Hematopoietic multipotent progenitor cell treated with erythropoietin and hydrocortisone succinate and interleukin-3 and kit ligand, for 15 days (in vitro differentiated cells): ENCODE data around the gene ZBTB37.
"Not testable (repeated sequence)": the region's sequence is repeated elsewhere in the genome, so short reads cannot be mapped to it uniquely, and the experiment has no call there.

ENCODE experiments used
- DNase-seq: peaks from one replicate; pipeline ENCODE4 v3.0.0-alpha.2; 2015; ENCODE audit warnings: low spot score

ZBTB37 gene, protein sequence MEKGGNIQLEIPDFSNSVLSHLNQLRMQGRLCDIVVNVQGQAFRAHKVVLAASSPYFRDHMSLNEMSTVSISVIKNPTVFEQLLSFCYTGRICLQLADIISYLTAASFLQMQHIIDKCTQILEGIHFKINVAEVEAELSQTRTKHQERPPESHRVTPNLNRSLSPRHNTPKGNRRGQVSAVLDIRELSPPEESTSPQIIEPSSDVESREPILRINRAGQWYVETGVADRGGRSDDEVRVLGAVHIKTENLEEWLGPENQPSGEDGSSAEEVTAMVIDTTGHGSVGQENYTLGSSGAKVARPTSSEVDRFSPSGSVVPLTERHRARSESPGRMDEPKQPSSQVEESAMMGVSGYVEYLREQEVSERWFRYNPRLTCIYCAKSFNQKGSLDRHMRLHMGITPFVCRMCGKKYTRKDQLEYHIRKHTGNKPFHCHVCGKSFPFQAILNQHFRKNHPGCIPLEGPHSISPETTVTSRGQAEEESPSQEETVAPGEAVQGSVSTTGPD

GRCh38 chr1:173868266-173869020 is at the start of gene ZBTB37:
Gene ZBTB37, plus strand, starts transcription at chr1:173868380. Its CDS starts 1,846 bp downstream, at chr1:173870226.
- DNase-seq = peak; percentile 70

DNA sequence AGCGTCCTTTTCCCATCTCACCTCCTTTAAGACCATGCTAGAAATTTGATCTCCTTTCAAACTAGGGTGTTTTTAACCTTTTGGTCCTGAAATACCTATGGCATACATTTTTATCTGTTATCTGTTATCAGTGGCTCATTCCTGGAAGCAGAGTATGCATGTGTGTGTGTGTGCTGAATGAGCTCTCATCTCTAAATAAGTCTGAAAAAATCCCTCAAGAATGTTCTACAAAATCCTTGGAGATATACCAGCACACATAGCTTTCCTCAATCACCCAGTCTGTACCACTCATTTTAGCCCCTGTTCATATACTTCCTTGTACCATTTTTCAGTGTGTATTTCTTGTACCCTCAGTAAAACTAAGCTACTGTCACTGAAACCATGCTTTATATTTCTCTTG is 49.7 kb upstream of the ZBTB37 start:
- no peak for DNase-seq

DNA sequence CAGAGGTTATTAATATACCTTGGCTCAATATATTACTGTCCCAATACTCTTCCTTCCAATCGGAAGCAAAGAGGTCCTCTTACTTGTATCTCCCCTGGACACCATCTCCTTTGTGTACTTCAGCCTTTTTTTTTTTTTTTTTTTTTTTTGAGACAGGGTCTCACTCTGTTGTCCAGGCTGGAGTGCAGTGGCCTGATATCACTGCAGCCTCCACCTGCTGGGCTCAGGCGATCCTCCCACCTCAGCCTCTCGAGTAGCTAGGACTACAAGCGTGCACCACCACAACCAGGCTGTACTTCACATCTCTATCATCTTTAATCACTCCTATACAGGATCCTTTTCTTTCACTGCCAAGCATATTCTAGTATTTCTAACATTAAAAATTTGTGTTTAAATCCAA is 46.5 kb upstream of the ZBTB37 start:
- no peak for DNase-seq

GRCh38 chr1:173823781-173824314 is 44.3 kb upstream of the ZBTB37 start:
- DNase-seq = no peak

DNA sequence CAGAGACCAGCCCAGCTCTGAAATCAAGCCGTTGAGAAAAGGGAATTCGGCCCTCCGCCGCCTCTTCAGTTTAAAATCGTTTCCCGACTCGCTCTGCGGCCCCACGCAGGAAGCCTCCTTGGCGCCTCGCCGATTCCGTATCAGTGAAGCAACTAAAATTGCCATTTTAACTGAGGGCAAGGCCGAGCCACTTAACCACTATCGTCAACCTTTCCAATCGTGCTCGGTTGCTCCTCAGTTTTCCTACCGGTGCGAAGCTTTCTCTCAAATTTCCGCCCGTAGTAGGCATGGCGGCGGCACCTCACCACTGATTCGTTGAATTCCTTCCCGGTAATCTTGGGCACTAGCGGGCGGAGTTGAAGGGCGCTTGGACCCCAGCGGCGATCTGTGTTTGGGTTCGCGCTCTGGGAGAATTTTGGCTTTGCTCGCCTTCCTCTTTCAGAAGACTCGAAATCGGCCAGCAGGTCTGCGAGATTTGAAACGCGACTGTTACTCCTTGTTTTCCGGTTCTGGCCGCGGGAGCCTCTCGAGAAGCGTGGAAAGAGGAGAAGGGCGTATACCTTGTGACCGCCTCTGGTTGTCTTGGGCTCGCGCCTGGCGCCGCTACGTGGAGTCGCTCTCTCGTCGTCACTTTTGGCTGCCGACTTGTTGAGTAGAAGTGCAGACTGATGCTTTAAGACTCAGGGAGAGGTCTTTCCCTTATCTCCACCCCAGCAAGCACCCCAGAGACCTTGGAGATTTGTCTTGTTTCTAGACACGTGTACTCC is 43.7 kb upstream of the ZBTB37 start, which contains the start of the genes CENPL and DARS2:
Gene CENPL, minus strand, starts transcription at position 569 of the 767 bp plus-strand sequence. CDS start 13,584 bp downstream, outside the sequence.
Gene DARS2, plus strand, starts transcription at position 359 of the 767 bp plus-strand sequence. CDS start 557 bp downstream, outside the sequence.
- DNase-seq = peak; percentile 97

GRCh38 chr1:173827611-173828010 is 40.6 kb upstream of the ZBTB37 start:
- DNase-seq = no peak

DNA sequence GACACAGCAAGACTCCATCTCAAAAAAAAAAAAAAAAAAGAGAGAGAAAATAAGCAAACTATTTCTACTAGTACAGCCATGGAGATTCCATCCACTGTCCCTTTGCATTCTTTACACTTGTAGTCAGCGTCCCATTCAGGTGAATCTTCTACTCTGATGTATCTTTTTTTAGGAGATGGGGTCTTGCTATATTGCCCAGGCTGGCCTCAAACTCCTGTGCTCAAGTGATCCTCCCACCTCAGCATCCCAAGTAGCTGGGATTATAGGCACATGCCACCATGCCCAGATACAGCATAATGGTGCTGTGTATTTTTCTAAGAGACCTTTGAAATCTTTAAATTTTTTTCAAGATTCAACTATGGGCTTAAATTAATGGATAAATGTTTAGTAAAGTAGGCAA is 35.4 kb upstream of the ZBTB37 start:
- no peak for DNase-seq

DNA sequence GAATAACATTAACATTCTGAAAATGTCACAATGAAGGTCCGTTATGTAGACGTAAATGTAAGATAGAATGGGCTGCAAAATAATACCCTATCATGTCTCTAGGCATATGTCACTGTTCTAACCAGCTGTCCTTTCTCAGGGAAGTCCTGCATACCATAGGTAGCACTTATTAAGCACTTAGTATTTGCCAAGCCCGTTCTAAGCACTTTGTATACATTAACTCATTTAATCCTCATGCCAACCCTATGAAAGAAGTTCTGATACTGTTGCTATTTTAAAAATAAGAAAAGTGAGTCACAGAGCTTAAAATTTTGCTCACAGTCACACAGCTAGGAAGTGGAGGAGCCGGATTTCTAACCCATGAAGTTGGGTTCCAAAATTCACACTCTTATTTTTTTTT is 16.1 kb upstream of the ZBTB37 start:
- no peak for DNase-seq

DNA sequence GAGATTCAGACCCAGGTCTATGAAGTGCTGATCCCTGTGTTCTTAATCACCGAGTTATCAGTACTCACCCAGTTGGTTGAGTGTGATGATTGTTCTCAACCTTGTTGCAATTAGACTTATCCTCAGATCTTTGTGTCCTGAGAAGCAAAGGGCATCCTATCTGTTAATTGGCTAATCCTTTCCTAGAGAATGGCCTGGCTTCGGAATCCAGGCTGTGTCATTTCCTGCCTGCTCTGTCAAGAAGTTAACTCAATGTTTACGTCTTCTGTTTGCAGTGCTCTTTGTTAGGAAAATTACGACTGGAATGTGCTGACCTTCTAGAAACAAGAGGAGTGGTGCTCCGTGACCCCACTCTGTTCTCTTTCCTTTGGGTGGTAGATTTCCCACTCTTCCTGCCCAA is 15.1 kb upstream of the ZBTB37 start:
- DNase-seq = no peak

- no peak for DNase-seq
Observed at GRCh38 chr1:173856014-173856413, 12.2 kb upstream of the ZBTB37 start.

DNA sequence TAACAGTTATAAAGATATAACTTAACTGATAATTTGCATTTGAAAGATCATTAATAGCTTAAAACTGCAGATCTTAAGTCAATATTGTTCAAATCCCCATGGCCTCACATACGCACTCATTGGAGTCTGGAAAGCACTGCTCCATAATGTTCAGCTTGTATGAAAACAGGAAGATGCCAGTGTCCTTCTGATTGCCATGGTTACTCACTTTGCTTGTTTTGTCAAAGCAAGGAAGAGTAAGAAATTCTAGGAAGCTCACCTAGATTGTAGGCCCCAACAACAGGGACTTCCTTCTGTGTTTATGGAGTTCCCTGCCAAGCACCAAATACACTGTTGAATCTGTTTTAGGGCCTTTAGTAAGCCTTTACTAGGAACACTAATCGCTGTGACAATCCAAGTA is 11.3 kb upstream of the ZBTB37 start:
- DNase-seq = no peak

- no peak for DNase-seq
Observed at GRCh38 chr1:173857363-173857917, 10.7 kb upstream of the ZBTB37 start.

DNA sequence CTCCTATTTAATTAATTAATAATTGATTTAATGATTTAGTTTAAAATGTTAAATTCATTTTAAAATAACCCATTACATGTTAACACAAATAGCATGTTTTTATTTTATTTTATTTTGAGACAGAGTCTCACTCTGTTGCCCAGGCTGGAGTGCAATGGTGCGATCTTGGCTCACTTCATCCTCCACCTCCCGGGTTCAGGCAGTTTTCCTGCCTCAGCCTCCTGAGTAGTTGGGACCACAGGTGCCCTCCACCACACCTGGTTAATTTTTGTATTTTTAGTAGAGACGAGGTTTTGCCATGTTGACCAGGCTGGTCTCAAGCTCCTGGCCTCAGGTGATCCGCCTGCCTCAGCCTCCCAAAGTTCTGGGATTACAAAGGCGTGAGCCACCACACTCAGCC is 8.6 kb upstream of the ZBTB37 start:
- DNase-seq = not testable (repeated sequence)

GRCh38 chr1:173860065-173860464 is 8.1 kb upstream of the ZBTB37 start:
- DNase-seq = no peak

DNA sequence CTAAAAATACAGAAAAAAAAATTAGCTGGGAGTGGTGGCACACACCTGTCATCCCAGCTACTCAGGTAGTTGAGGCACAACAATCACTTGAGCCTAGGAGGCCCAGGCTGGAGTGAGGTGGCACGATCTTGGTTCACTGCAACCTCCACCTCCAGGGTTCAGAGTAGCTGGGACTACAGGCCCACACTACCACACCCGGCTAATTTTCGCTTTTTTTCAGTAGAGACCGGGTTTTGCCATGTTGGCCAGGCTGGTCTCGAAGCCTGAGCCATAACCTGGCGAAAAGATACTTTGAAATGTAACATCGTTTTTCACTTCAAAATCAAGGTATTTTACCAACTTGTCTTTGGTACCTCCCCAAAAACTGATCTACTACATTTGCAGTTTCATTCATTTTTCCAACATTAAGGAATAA is 6.4 kb upstream of the ZBTB37 start:
- no peak for DNase-seq

DNA sequence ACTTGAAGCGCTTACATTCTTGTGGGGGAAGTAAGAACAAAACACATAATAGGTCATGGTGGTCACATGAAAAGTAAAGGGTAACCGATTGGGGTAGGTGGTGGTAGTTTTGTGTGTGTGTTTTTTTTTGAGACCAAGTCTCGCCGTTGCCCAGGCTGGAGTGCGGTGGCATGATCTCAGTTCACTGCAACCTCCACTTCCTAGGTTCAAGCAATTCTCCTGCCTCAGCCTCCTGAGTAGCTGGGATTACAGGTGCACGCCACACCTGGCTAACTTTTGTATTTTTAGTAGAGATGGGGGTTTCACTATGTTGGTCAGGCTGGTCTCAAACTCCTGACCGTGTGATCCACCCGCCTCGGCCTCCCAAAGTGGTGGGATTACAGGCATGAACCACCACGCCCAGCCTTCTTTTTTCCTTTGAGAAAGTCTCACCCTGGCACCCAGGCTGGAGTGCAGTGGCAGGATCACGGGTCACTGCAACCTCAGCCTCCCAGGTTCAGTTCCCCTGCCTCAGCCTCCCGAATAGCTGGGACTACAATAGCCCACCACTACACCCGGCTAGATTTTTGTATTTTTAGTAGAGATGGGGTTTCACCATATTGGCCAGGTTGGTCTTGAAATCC is 5.9 kb upstream of the ZBTB37 start:
- not testable (repeated sequence) for DNase-seq

GRCh38 chr1:173862769-173863223 is 5.4 kb upstream of the ZBTB37 start:
- no peak for DNase-seq

DNA sequence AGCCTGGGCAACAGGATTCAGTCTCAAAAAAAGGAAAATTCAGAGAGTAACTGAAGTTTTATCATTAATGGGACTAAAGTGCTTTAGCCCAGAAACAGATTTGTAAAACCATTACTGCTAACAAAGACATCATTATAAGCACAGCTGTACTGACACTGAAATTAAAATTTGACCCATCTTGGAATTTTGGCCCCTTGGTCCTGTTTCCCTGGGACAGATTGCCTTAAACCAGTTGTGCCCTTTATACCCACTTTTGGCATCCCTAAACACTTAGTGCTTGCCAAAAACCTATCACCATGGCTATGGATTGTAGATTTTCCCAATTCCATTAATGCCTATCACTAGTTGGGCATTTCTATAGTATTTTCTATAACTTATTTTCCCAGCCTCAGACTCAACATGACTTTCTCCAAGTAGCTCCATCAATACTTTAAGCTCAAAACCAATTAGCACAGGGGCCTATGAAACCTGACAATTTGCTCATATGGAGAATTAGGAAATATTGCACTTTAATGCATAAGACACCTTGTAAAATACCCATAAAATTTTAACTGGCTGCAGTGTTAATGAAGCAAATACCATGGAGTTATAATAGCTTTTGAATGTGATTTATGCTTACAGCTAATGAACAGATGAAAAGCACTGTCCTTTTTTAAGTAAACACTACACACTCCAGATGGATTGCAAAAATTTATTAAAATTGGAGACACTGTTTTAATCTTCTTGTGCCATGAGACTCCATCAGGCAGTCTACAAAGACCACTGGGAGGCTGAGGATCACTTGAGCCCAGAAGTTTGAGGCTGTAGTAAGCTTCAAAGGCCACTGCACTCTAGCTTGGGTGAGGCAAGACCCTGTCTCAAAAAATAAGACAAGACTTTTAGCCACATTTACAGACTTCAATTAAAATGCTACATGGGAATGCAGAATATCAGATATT is 4.7 kb upstream of the ZBTB37 start:
- no peak for DNase-seq

- DNase-seq = no peak
Observed at GRCh38 chr1:173864179-173864867, 3.9 kb upstream of the ZBTB37 start.
